CD14-positive monocyte (primary cell): Measurements from ENCODE around the gene TEX19. TPM values are rescaled to one million over a fixed set of nuclear protein-coding genes. Genes with fewer than 3 reads are reported as not detected.
"Not testable (repeated sequence)": the region's sequence is repeated elsewhere in the genome, so short reads cannot be mapped to it uniquely, and the experiment has no call there.

ENCODE experiments used
- DNase-seq, 3 donors: peaks; one replicate each; pipeline ENCODE4 v3.0.0-alpha.2; 2011 to 2022
- H2AFZ ChIP-seq: 2 replicates; pipeline ENCODE4 v1.6.0; 2012; ENCODE audit warnings: mild to moderate bottlenecking, low read depth, low read length, inconsistent platforms; ENCODE audit not compliant: insufficient read depth, poor library complexity, severe bottlenecking
- H3K27ac ChIP-seq, 2 donors: 1 replicate in 1 of 2; 2 replicates in 1 of 2; pipeline ENCODE4 v1.5.1; 2012 to 2013; ENCODE audit warnings: low read length in 2 of 2, control low read depth in 1 of 2, inconsistent platforms in 1 of 2, low read depth in 1 of 2, mild to moderate bottlenecking in 1 of 2
- H3K27me3 ChIP-seq, 2 donors: one replicate each; pipeline versions ENCODE4 v1.6.0 to v1.6.1; 2011 to 2013; ENCODE audit warnings: low read length in 2 of 2; ENCODE audit not compliant: control insufficient read depth in 2 of 2, insufficient read depth in 2 of 2
- H3K36me3 ChIP-seq, 2 donors: replicated peaks in 1 of 2; 1 replicate in 1 of 2; 2 replicates in 1 of 2; pipeline versions ENCODE4 v1.5.1 to v1.6.1; 2012 to 2013; ENCODE audit warnings: low read length in 2 of 2, control low read depth in 1 of 2, inconsistent platforms in 1 of 2, mild to moderate bottlenecking in 1 of 2; ENCODE audit not compliant: insufficient read depth in 2 of 2, control insufficient read depth in 1 of 2
- H3K4me1 ChIP-seq, 2 donors: 1 replicate in 1 of 2; 2 replicates in 1 of 2; pipeline versions ENCODE4 v1.5.1 to v1.6.1; 2012 to 2013; ENCODE audit warnings: low read length in 2 of 2, control low read depth in 1 of 2, inconsistent platforms in 1 of 2, mild to moderate bottlenecking in 1 of 2, moderate library complexity in 1 of 2; ENCODE audit not compliant: insufficient read depth in 2 of 2, control insufficient read depth in 1 of 2
- H3K4me2 ChIP-seq: replicated peaks from 2 replicates; pipeline ENCODE3; 2012; ENCODE audit warnings: low read length, moderate library complexity, mild to moderate bottlenecking; ENCODE audit not compliant: poor library complexity, severe bottlenecking; ENCODE audit errors: extremely low read depth
- H3K4me3 ChIP-seq, 3 experiments: fragments of 200-600 bp in 1 of 3; sonication (generic) in 1 of 3; replicated peaks in 1 of 3; 1 replicate in 2 of 3; 2 replicates in 1 of 3; pipeline ENCODE4 v1.5.1; 2011 to 2013; ENCODE audit warnings: low read length in 3 of 3, mild to moderate bottlenecking in 3 of 3, control low read depth in 2 of 3, low read depth in 2 of 3, inconsistent platforms in 1 of 3, moderate library complexity in 1 of 3
- H3K79me2 ChIP-seq: 2 replicates; pipeline ENCODE4 v1.6.0; 2012; ENCODE audit warnings: mild to moderate bottlenecking, control low read depth, inconsistent platforms, low read length, moderate library complexity; ENCODE audit not compliant: insufficient read depth
- H3K9ac ChIP-seq: 2 replicates; pipeline ENCODE4 v1.6.0; 2017; ENCODE audit warnings: low read length, mild to moderate bottlenecking; ENCODE audit not compliant: insufficient read depth, poor library complexity, severe bottlenecking
- H3K9me3 ChIP-seq, 2 donors: replicated peaks in 1 of 2; 1 replicate in 1 of 2; 2 replicates in 1 of 2; pipeline versions ENCODE4 v1.5.1 to v1.6.1; 2012 to 2013; ENCODE audit warnings: low read length in 2 of 2, control low read depth in 1 of 2; ENCODE audit not compliant: control insufficient read depth in 1 of 2, insufficient read depth in 1 of 2
- H4K20me1 ChIP-seq: 2 replicates; pipeline ENCODE4 v1.6.0; 2012; ENCODE audit warnings: mild to moderate bottlenecking, low read length, control low read depth, moderate library complexity; ENCODE audit not compliant: insufficient read depth
- H3K27ac Mint-ChIP-seq, 7 donors: one replicate each; pipeline ENCODE4 v1.8.0; 2020; ENCODE audit warnings: mild to moderate bottlenecking in 7 of 7, mixed read lengths in 7 of 7, moderate library complexity in 6 of 7, inconsistent platforms in 2 of 7
- H3K27me3 Mint-ChIP-seq, 3 donors: one replicate each; pipeline ENCODE4 v1.8.0; 2021 to 2022; ENCODE audit warnings: low read depth in 3 of 3, mild to moderate bottlenecking in 3 of 3, mixed read lengths in 3 of 3, moderate library complexity in 3 of 3, inconsistent platforms in 1 of 3
- H3K36me3 Mint-ChIP-seq, 2 donors: one replicate each; pipeline ENCODE4 v1.8.0; 2020; ENCODE audit warnings: mixed read lengths in 2 of 2, inconsistent platforms in 1 of 2, mild to moderate bottlenecking in 1 of 2
- H3K4me1 Mint-ChIP-seq: one replicate; pipeline ENCODE4 v1.8.0; 2020; ENCODE audit warnings: mild to moderate bottlenecking, mixed read lengths
- H3K4me3 Mint-ChIP-seq, 2 donors: one replicate each; pipeline ENCODE4 v1.8.0; 2020; ENCODE audit warnings: mild to moderate bottlenecking in 2 of 2, mixed read lengths in 2 of 2, moderate library complexity in 1 of 2
- H3K9me3 Mint-ChIP-seq, 7 donors: one replicate each; pipeline ENCODE4 v1.8.0; 2020 to 2022; ENCODE audit warnings: mixed read lengths in 7 of 7, mild to moderate bottlenecking in 6 of 7, moderate library complexity in 6 of 7, inconsistent platforms in 2 of 7
- CTCF ChIP-seq: fragments of 200-600 bp; IDR thresholded peaks from one replicate; pipeline ENCODE4 v1.8.0; 2022; ENCODE audit warnings: antibody characterized with exemption, mild to moderate bottlenecking
- WGBS: methylation state at CpG from one replicate; pipeline ENCODE4 v1.1.5; 2013; ENCODE audit warnings: missing lambda C conversion rate; ENCODE audit not compliant: insufficient coverage; 5-methylcytosine and 5-hydroxymethylcytosine counted together
- intact Hi-C, 2 donors: fragments of 100-400 bp; cut with micrococcal nuclease; formaldehyde crosslinking; loops; one replicate each; pipeline versions ENCODE4 v1.15.0 to v1.15.1; 2023
- polyA plus RNA-seq, 3 donors: library from polyadenylated mRNA; depleted of rRNA in 1 of 3; unstranded in 2 of 3; stranded (reverse) in 1 of 3; fragments of 300-500 nt in 2 of 3; fragments of >200 nt in 1 of 3; fragmentation: Illumina TruSeq in 2 of 3; gene quantifications; 1 replicate in 2 of 3; 2 replicates in 1 of 3; pipeline ENCODE4 v1.2.3, GENCODE V29; 2012 to 2021

TEX19 gene
- polyA plus RNA-seq, 3 donors, result not detected

DNA sequence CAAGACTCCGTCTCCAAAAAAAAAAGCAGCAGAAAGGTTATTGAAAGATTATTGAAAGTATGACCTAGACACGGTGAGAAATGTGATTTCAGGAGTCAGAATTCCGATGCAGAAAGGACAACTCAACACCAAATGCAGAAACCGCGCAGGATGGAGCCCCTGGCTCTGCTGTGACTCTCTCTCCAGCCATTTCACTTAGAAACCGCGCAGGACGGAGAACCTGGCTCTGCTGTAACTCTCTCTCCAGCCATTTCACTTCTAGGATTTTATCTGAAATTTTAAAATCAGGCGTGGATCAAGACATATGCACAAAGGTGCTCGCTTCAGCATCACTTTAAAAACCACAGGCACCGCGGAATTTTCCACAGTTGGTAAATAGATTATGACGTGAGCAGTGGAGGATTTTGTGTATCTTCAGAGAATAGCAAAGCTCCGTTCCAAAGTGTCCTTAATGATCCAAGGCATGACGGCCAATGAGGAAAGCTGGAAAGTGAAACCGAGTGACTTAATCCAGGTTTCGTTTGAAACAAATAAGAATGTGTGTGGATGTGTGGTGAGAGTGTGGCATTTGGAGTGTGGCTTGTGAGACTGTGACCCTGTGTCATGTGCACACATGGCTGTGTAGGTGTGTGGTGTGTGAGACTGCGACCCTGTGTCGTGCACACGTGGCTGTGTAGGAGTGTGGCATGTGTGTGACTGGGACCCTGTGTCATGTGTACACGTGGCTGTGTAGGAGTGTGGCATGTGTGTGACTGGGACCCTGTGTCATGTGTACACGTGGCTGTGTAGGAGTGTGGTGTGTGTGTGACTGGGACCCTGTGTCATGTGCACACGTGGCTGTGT, 22.0 kb downstream of the TEX19 start:
- no peak for TF ChIP-seq CTCF
- Mint-ChIP-seq H3K9me3 (peaks cover 0 to 7% (median 0%) of the 10 kb centered on the region in 7 donors), H3K27me3 (peaks cover 31 to 67% (median 44%) of the 10 kb centered on the region in 3 donors), H3K4me3 (peak overlapping the region in 1 of 2 donors; percentile 35), H3K27ac (peak overlapping the region in 1 of 7 donors; percentile 39), H3K36me3 (no peaks in the 10 kb centered on the region), H3K4me1 (no peaks in the 10 kb centered on the region)
- no peaks in the 10 kb centered on the region for H4K20me1 ChIP-seq
- no peak for DNase-seq
- intact Hi-C loops, result no loop called here
- H3K27me3 ChIP-seq, result peaks cover 0 to 29% of the 10 kb centered on the region in 2 donors
- no peak overlapping the region for H3K4me3 ChIP-seq
- no peak overlapping the region for H3K4me2 ChIP-seq
- no peaks in the 10 kb centered on the region for H3K9me3 ChIP-seq
- no peaks in the 10 kb centered on the region for H3K79me2 ChIP-seq
- no peaks in the 10 kb centered on the region for H3K36me3 ChIP-seq
- WGBS, result 83% methylated on average over 18 of the region's 23 CpGs
- no peaks in the 10 kb centered on the region for H3K4me1 ChIP-seq
- H3K27ac ChIP-seq, result no peak overlapping the region
- H2AFZ ChIP-seq, result no peak overlapping the region
- no peak overlapping the region for H3K9ac ChIP-seq

DNA sequence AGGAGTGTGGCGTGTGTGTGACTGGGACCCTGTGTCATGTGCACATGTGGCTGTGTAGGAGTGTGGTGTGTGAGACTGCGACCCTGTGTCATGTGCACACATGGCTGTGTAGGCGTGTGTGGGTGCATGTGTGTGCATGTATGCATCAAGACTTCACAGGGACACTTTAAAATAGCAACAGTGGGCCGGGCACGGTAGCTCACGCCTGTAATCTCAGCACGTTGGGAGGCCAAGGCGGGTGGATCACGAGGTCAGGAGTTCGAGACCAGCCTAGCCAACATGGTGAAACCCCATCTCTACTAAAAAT, 22.6 kb downstream of the TEX19 start:
- H3K9me3 ChIP-seq, H3K27ac ChIP-seq, DNase-seq, H3K4me1 Mint-ChIP-seq, H3K27ac Mint-ChIP-seq, H3K79me2 ChIP-seq, H3K4me1 ChIP-seq, H3K4me3 ChIP-seq, intact Hi-C loops, H2AFZ ChIP-seq, H3K9ac ChIP-seq, H3K36me3 ChIP-seq, H3K36me3 Mint-ChIP-seq, H4K20me1 ChIP-seq, H3K9me3 Mint-ChIP-seq, H3K4me2 ChIP-seq: not testable (repeated sequence)
- Mint-ChIP-seq H3K27me3 (peaks cover 27 to 67% (median 45%) of the 10 kb centered on the region in 3 donors), H3K4me3 (peak overlapping the region in 1 of 2 donors; percentile 35)
- H3K27me3 ChIP-seq, result peaks cover 0 to 31% of the 10 kb centered on the region in 2 donors
- 76% methylated on average over 7 of the region's 10 CpGs for WGBS

DNA sequence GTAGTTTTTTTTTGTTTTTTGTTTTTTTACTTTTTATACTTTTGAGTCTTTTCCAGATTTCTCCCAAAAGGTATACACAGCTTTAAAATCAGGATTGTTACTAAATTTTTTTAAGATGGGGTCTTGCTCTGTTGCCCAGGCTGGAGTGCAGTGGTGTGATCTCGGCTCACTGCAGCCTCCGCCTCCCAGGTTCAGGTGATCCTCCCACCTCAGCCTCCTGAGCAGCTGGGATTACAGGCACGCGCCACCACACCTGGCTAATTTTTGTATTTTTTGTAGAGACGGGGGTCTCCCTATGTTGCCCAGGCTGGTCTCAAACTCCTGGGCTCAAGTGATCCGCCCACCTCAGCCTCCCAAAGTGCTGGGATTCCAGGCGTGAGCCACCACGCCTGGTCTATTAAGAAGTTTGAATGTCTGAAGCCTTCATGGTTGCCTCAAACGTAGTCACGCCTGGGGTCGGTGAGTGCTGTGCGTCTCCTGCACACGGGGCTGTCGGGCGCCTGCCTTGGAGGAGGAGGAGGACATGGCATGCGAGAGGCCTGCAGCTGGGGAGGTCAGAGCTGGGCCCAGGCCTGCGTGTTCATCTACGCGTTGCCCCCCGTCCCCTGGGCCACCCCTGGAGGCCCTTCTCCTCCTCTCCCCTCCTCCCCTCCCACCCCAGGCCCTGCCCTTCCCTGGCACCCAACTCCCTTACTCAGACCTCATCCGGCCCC, 23.3 kb downstream of the TEX19 start:
- DNase-seq, intact Hi-C loops: not testable (repeated sequence)

More for the DNA sequence above, 23.3 kb downstream of the TEX19 start:
- H3K9me3 ChIP-seq, H3K27ac ChIP-seq, H2AFZ ChIP-seq, H3K27ac Mint-ChIP-seq, H3K9me3 Mint-ChIP-seq, H3K4me3 ChIP-seq, H3K9ac ChIP-seq, H3K4me2 ChIP-seq, H4K20me1 ChIP-seq, H3K4me1 Mint-ChIP-seq, H3K4me1 ChIP-seq, H3K36me3 Mint-ChIP-seq, H3K36me3 ChIP-seq, H3K4me3 Mint-ChIP-seq, H3K79me2 ChIP-seq: not testable (repeated sequence)
- peaks cover 0 to 32% of the 10 kb centered on the region in 2 donors for H3K27me3 ChIP-seq
- H3K27me3 Mint-ChIP-seq, result peaks cover 30 to 66% (median 48%) of the 10 kb centered on the region in 3 donors
- WGBS, result 89% methylated on average over 15 of the region's 21 CpGs
